HCT116 (cell line): Measurements from ENCODE around the gene TLR5. TPM values are rescaled to one million over a fixed set of nuclear protein-coding genes. Genes with fewer than 3 reads are reported as not detected.

Source experiments
- ATAC-seq: fragments of 200-7000 bp; cut with Tn5 transposase; 2 replicates; pipeline ENCODE4 v1.9.1; 2020; ENCODE audit warnings: mild to moderate bottlenecking, moderate library complexity
- BruUV-seq: library from RNA; stranded (reverse); fragments of 400-500 nt; replicated peaks from 2 replicates; lab custom pipeline; 2021; lab: Mats Ljungman, UMichigan
- CTCF ChIA-PET: fragments of 300-600 bp; sonication (Branson Sonifier 250); formaldehyde crosslinking; loops from one replicate; lab custom pipeline; 2021; ENCODE audit warnings: antibody characterized with exemption; lab: Charles Lee
- POLR2A ChIA-PET: fragments of 300-600, 350-600 bp; sonication (Branson Sonifier 250); formaldehyde crosslinking; loops from one replicate; lab custom pipeline; 2021; ENCODE audit warnings: antibody characterized with exemption; lab: Charles Lee
- RAD21 ChIA-PET, 2 experiments: fragments of 300-600 bp; sonication (Branson Sonifier 250); formaldehyde crosslinking; loops; one replicate each; lab custom pipeline; 2023; ENCODE audit warnings: low total read pairs in 2 of 2; ENCODE audit not compliant: uncharacterized antibody in 2 of 2, unreplicated experiment in 2 of 2, low non-redundant PET in 1 of 2; lab: Charles Lee
- DNase-seq: peaks from one replicate; pipeline ENCODE4 v3.0.0-alpha.2; 2010; ENCODE audit warnings: low read depth, low spot score
- H2AFZ ChIP-seq: fragments of 200-600 bp; shearing (Covaris generic), sonication (generic); 2 replicates; pipeline ENCODE4 v1.6.1; 2017; ENCODE audit warnings: low read depth, mixed run types, mixed read lengths, antibody characterized with exemption, low read length; ENCODE audit not compliant: poor library complexity, severe bottlenecking
- H3K27ac ChIP-seq: 2 replicates; pipeline ENCODE4 v1.5.1; 2012; ENCODE audit warnings: low read depth, low read length
- H3K27me3 ChIP-seq: fragments of 200-600 bp; sonication (generic); 2 replicates; pipeline ENCODE4 v1.6.1; 2016; ENCODE audit warnings: mixed run types, low read length, mixed read lengths; ENCODE audit not compliant: insufficient read depth
- H3K36me3 ChIP-seq, 2 experiments: fragments of 200-500 bp in 1 of 2; fragments of 200-600 bp in 1 of 2; sonication (Bioruptor generic) in 1 of 2; sonication (generic) in 1 of 2; 2 replicates each; pipeline versions ENCODE4 v1.5.1 to v1.6.1; 2014 to 2016; ENCODE audit warnings: low read length in 2 of 2, inconsistent platforms in 1 of 2, mixed read lengths in 1 of 2, mixed run types in 1 of 2; ENCODE audit not compliant: insufficient read depth in 2 of 2, control insufficient read depth in 1 of 2
- H3K4me1 ChIP-seq, 2 experiments: fragments of 200-600 bp in 1 of 2; sonication (generic) in 1 of 2; 2 replicates each; pipeline versions ENCODE4 v1.5.1 to v1.6.1; 2012 to 2017; ENCODE audit warnings: low read length in 2 of 2, inconsistent platforms in 1 of 2, mild to moderate bottlenecking in 1 of 2, mixed read lengths in 1 of 2, mixed run types in 1 of 2, moderate library complexity in 1 of 2; ENCODE audit not compliant: insufficient read depth in 2 of 2, control insufficient read depth in 1 of 2
- H3K4me2 ChIP-seq: fragments of 200-600 bp; sonication (generic); 2 replicates; pipeline ENCODE4 v1.6.1; 2017; ENCODE audit warnings: mixed run types, low read length, mixed read lengths
- H3K4me3 ChIP-seq, 2 experiments: fragments of 200-600 bp in 1 of 2; sonication (generic) in 1 of 2; replicated peaks in 1 of 2; 2 replicates each; pipeline ENCODE4 v1.5.1; 2011 to 2016; ENCODE audit warnings: low read length in 2 of 2, control low read depth in 1 of 2, low read depth in 1 of 2, mild to moderate bottlenecking in 1 of 2, mixed read lengths in 1 of 2, mixed run types in 1 of 2
- H3K79me2 ChIP-seq: fragments of 200-600 bp; sonication (generic); 2 replicates; pipeline ENCODE4 v1.6.1; 2017; ENCODE audit warnings: mild to moderate bottlenecking, mixed run types, low read length, moderate library complexity, mixed read lengths; ENCODE audit not compliant: insufficient read depth
- H3K9ac ChIP-seq: fragments of 200-600 bp; sonication (generic); 2 replicates; pipeline ENCODE4 v1.6.1; 2016; ENCODE audit warnings: low read length, mixed read lengths
- H3K9me2 ChIP-seq: fragments of 200-600 bp; sonication (generic), shearing (Covaris generic); 2 replicates; pipeline ENCODE4 v1.6.1; 2017; ENCODE audit warnings: mixed run types, mild to moderate bottlenecking, moderate library complexity; ENCODE audit not compliant: insufficient read depth
- H3K9me3 ChIP-seq, 2 experiments: fragments of 200-500 bp in 1 of 2; fragments of 200-600 bp in 1 of 2; sonication (Bioruptor generic) in 1 of 2; sonication (generic) in 1 of 2; 2 replicates each; pipeline ENCODE4 v1.6.1; 2014 to 2017; ENCODE audit warnings: low read length in 2 of 2, mixed read lengths in 2 of 2, inconsistent platforms in 1 of 2, low read depth in 1 of 2, mild to moderate bottlenecking in 1 of 2, mixed run types in 1 of 2, moderate library complexity in 1 of 2; ENCODE audit not compliant: control insufficient read depth in 1 of 2, insufficient read depth in 1 of 2
- H4K20me1 ChIP-seq: fragments of 200-600 bp; sonication (generic), shearing (Covaris generic); 2 replicates; pipeline ENCODE4 v1.6.1; 2017; ENCODE audit warnings: mixed run types, mild to moderate bottlenecking, moderate library complexity; ENCODE audit not compliant: insufficient read depth
- CEBPB ChIP-seq: IDR thresholded peaks from 2 replicates; pipeline ENCODE4 v1.6.1; 2012; ENCODE audit warnings: low read depth
- EGR1 ChIP-seq: IDR thresholded peaks from 2 replicates; pipeline ENCODE4 v1.6.1; 2012; ENCODE audit warnings: low read depth
- ELF1 ChIP-seq: IDR thresholded peaks from 2 replicates; pipeline ENCODE4 v1.6.1; 2012; ENCODE audit warnings: low read depth, borderline replicate concordance
- EZH2 ChIP-seq: fragments of 200-600 bp; sonication (generic); IDR thresholded peaks from 2 replicates; pipeline ENCODE4 v1.6.1; 2017; ENCODE audit warnings: antibody characterized with exemption, mixed run types
- FOSL1 ChIP-seq: IDR thresholded peaks from 2 replicates; pipeline ENCODE4 v1.6.1; 2012; ENCODE audit warnings: low read depth
- JUND ChIP-seq: IDR thresholded peaks from 2 replicates; pipeline ENCODE4 v1.6.1; 2012
- MAX ChIP-seq: IDR thresholded peaks from 2 replicates; pipeline ENCODE4 v1.6.1; 2012
- RAD21 ChIP-seq: IDR thresholded peaks from 2 replicates; pipeline ENCODE4 v1.6.1; 2012; ENCODE audit warnings: low read depth, mild to moderate bottlenecking
- SIN3A ChIP-seq: IDR thresholded peaks from 2 replicates; pipeline ENCODE4 v1.6.1; 2012; ENCODE audit warnings: low read depth
- SP1 ChIP-seq: IDR thresholded peaks from 2 replicates; pipeline ENCODE4 v1.6.1; 2012; ENCODE audit warnings: low read depth
- TCF7L2 ChIP-seq: IDR thresholded peaks from 2 replicates; pipeline ENCODE4 v1.7.0; 2011; ENCODE audit warnings: borderline replicate concordance, inconsistent platforms; ENCODE audit not compliant: insufficient read depth, insufficient read length; ENCODE audit errors: extremely low read depth
- YY1 ChIP-seq: IDR thresholded peaks from 2 replicates; pipeline ENCODE4 v1.6.1; 2011; ENCODE audit warnings: low read length, low read depth, moderate library complexity, mild to moderate bottlenecking; ENCODE audit not compliant: insufficient replicate concordance; ENCODE audit errors: extremely low read depth
- ZBTB33 ChIP-seq: IDR thresholded peaks from 2 replicates; pipeline ENCODE4 v1.6.1; 2011; ENCODE audit warnings: mild to moderate bottlenecking, low read length, moderate library complexity; ENCODE audit not compliant: insufficient replicate concordance; ENCODE audit errors: extremely low read depth
- ZFX ChIP-seq: fragments of 450-650 bp; IDR thresholded peaks from 2 replicates; pipeline ENCODE4 v1.6.1; 2017
- intact Hi-C: fragments of 100-400 bp; cut with micrococcal nuclease; formaldehyde crosslinking; loops from 2 replicates; pipeline ENCODE4 v1.10.0; 2022
- total RNA-seq: library from RNA; stranded (reverse); gene quantifications from one replicate; pipeline ENCODE4 v1.2.1, GENCODE V29; 2021; ENCODE audit not compliant: unreplicated experiment
- TF ChIP-seq, protein P1 (sequence below): IDR thresholded peaks from 2 replicates; pipeline ENCODE4 v1.6.1; 2012

The TLR5 gene
- total RNA-seq, 1 experiment from 2014 or later = 1.2 TPM

- TF ChIP-seq YY1 = no peak
- TF ChIP-seq, protein P1, sequence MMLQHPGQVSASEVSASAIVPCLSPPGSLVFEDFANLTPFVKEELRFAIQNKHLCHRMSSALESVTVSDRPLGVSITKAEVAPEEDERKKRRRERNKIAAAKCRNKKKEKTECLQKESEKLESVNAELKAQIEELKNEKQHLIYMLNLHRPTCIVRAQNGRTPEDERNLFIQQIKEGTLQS = no peak
- TF ChIP-seq MAX = no peak
- no peak for TF ChIP-seq TCF7L2
- no peak for TF ChIP-seq EGR1
- TF ChIP-seq EZH2 = no peak
- no peak for TF ChIP-seq CEBPB
- no peak for TF ChIP-seq SIN3A
Measured at GRCh38 chr1:223186800-223187199, 43.8 kb upstream of the TLR5 start (continued).

GRCh38 chr1:223183268-223183862 is 40.3 kb upstream of the TLR5 start:
- ATAC-seq = no peak
- no peaks in the 10 kb centered on the region for H4K20me1 ChIP-seq
- H3K27me3 ChIP-seq = peaks cover 39% of the 10 kb centered on the region
- no peak overlapping the region for H3K4me2 ChIP-seq
- H3K79me2 ChIP-seq = no peaks in the 10 kb centered on the region
- intact Hi-C loops = no loop called here
- H3K9me3 ChIP-seq = no peaks in the 10 kb centered on the region
- no peak overlapping the region for H3K27ac ChIP-seq
- BruUV-seq = no TSS peak
- H3K4me3 ChIP-seq = no peak overlapping the region
- no peak for TF ChIP-seq JUND
- TF ChIP-seq SP1 = no peak
- TF ChIP-seq FOSL1 = no peak
- no peak for TF ChIP-seq ZFX
- no peak for TF ChIP-seq ZBTB33
- TF ChIP-seq ELF1 = no peak
- no peak for TF ChIP-seq RAD21
- no peaks in the 10 kb centered on the region for H3K4me1 ChIP-seq
- RAD21 ChIA-PET = no interaction called here
- no peak for DNase-seq
- POLR2A ChIA-PET = no interaction called here
- no peak overlapping the region for H2AFZ ChIP-seq
- CTCF ChIA-PET = no interaction called here
- H3K36me3 ChIP-seq = no peaks in the 10 kb centered on the region
- H3K9ac ChIP-seq = no peak overlapping the region
- no peaks in the 10 kb centered on the region for H3K9me2 ChIP-seq
